HG03378 (cell line): ENCODE measurements around the gene HOXC10.

Source experiments
- ATAC-seq: cut with Tn5 transposase; IDR thresholded peaks from one replicate; pipeline ENCODE4 v1.9.1; 2021; ENCODE audit warnings: mild to moderate bottlenecking, moderate library complexity; ENCODE audit not compliant: unreplicated experiment

HOXC10 gene

GRCh38 chr12:53975479-53976152, 9.3 kb upstream of the HOXC10 start:
- no peak for ATAC-seq

GRCh38 chr12:53976172-53976822, 8.6 kb upstream of the HOXC10 start:
- ATAC-seq = no peak

- ATAC-seq = no peak
Observed at GRCh38 chr12:53976823-53977595, 7.9 kb upstream of the HOXC10 start.

- no peak for ATAC-seq
Observed at GRCh38 chr12:53977596-53978445, 7.1 kb upstream of the HOXC10 start.

GRCh38 chr12:53978477-53979356, 6.2 kb upstream of the HOXC10 start:
- no peak for ATAC-seq

- no peak for ATAC-seq
Observed at GRCh38 chr12:53980104-53980801, 4.7 kb upstream of the HOXC10 start.

- ATAC-seq = no peak
Observed at GRCh38 chr12:53980802-53981496, 4.0 kb upstream of the HOXC10 start.

GRCh38 chr12:53981634-53982565, 3.0 kb upstream of the HOXC10 start:
- ATAC-seq = no peak

- ATAC-seq = no peak
Observed at GRCh38 chr12:53982648-53983567, 2.0 kb upstream of the HOXC10 start.

- no peak for ATAC-seq
Observed at GRCh38 chr12:53983568-53983949, 1.4 kb upstream of the HOXC10 start.

GRCh38 chr12:53983950-53984572, 885 bp upstream of the HOXC10 start:
- ATAC-seq = no peak

GRCh38 chr12:53985692-53985993, 697 bp downstream of the HOXC10 start:
- ATAC-seq = no peak

GRCh38 chr12:53985994-53986685, 1.2 kb downstream of the HOXC10 start:
- ATAC-seq = no peak

- ATAC-seq = no peak
Observed at GRCh38 chr12:53986686-53987483, 1.9 kb downstream of the HOXC10 start.

- ATAC-seq = no peak
Observed at GRCh38 chr12:53987787-53988230, 2.9 kb downstream of the HOXC10 start.
